A673 (cell line): ENCODE data around the gene GPR61. TPM values are rescaled to one million over a fixed set of nuclear protein-coding genes. Genes with fewer than 3 reads are reported as not detected.

Experiments
- Bru-seq: library from RNA; stranded (reverse); fragments of 400-500 nt; gene quantifications from one replicate; lab custom pipeline; 2021; lab: Mats Ljungman, UMichigan
- BruChase-seq, 2 experiments: library from RNA; stranded (reverse); fragments of 400-500 nt; gene quantifications; one replicate each; lab custom pipeline; 2021; lab: Mats Ljungman, UMichigan
- BruUV-seq: library from RNA; stranded (reverse); fragments of 400-500 nt; replicated peaks from 2 replicates; lab custom pipeline; 2021; lab: Mats Ljungman, UMichigan
- CTCF ChIA-PET: fragments of 300-600 bp; sonication (Branson Sonifier 250); formaldehyde crosslinking; loops from one replicate; lab custom pipeline; 2022; ENCODE audit warnings: antibody characterized with exemption; lab: Charles Lee
- POLR2A ChIA-PET: fragments of 300-600 bp; sonication (Branson Sonifier 250); formaldehyde crosslinking; loops from one replicate; lab custom pipeline; 2022; ENCODE audit warnings: antibody characterized with exemption; ENCODE audit not compliant: low non-redundant PET; lab: Charles Lee
- DNase-seq: peaks from one replicate; pipeline ENCODE4 v3.0.0-alpha.2; 2015; ENCODE audit warnings: low spot score
- H3K27ac ChIP-seq: fragments of 200-600 bp; sonication (generic); 2 replicates; pipeline ENCODE4 v1.5.1; 2016; ENCODE audit warnings: mixed run types, low read depth, mild to moderate bottlenecking, mixed read lengths, antibody characterized with exemption, low read length; ENCODE audit not compliant: poor library complexity, severe bottlenecking
- H3K27me3 ChIP-seq: fragments of 200-600 bp; sonication (generic); replicated peaks from 2 replicates; pipeline ENCODE4 v1.6.1; 2017; ENCODE audit warnings: mixed run types, low read depth, mild to moderate bottlenecking, mixed read lengths, antibody characterized with exemption, low read length; ENCODE audit not compliant: insufficient read depth, poor library complexity
- H3K36me3 ChIP-seq: fragments of 200-600 bp; sonication (generic); 2 replicates; pipeline ENCODE4 v1.6.1; 2016; ENCODE audit warnings: mixed run types, mild to moderate bottlenecking, mixed read lengths, antibody characterized with exemption, low read length; ENCODE audit not compliant: insufficient read depth, poor library complexity, severe bottlenecking
- H3K4me1 ChIP-seq: fragments of 200-600 bp; sonication (generic); 2 replicates; pipeline ENCODE4 v1.6.1; 2017; ENCODE audit warnings: mixed run types, mild to moderate bottlenecking, mixed read lengths, antibody characterized with exemption, low read length; ENCODE audit not compliant: insufficient read depth, poor library complexity, severe bottlenecking
- H3K4me3 ChIP-seq: fragments of 200-600 bp; sonication (generic); 2 replicates; pipeline ENCODE4 v1.5.1; 2016; ENCODE audit warnings: low read depth, mixed run types, mild to moderate bottlenecking, mixed read lengths, low read length; ENCODE audit not compliant: poor library complexity, severe bottlenecking
- H3K9me3 ChIP-seq: fragments of 200-600 bp; sonication (generic); 2 replicates; pipeline ENCODE4 v1.6.1; 2016; ENCODE audit warnings: mixed run types, low read depth, mild to moderate bottlenecking, mixed read lengths, antibody characterized with exemption, low read length; ENCODE audit not compliant: poor library complexity, severe bottlenecking
- CTCF ChIP-seq: fragments of 300-800, 200-600 bp; sonication (generic); conservative IDR thresholded peaks from 2 replicates; pipeline ENCODE4 v1.5.1; 2017; ENCODE audit warnings: low read depth, mild to moderate bottlenecking, antibody characterized with exemption, low read length, moderate library complexity, mixed read lengths
- EZH2 ChIP-seq: fragments of 200-600 bp; sonication (generic); IDR thresholded peaks from 2 replicates; pipeline ENCODE4 v1.6.1; 2017; ENCODE audit warnings: borderline replicate concordance, low read depth, mild to moderate bottlenecking, mixed read lengths, antibody characterized with exemption, low read length; ENCODE audit not compliant: poor library complexity, severe bottlenecking
- intact Hi-C: fragments of 100-400 bp; cut with micrococcal nuclease; formaldehyde crosslinking; loops from one replicate; pipeline ENCODE4 v1.10.0; 2022; ENCODE audit not compliant: unreplicated experiment
- long read RNA-seq: library from polyadenylated mRNA; stranded (forward); transcript quantifications from one replicate; pipeline ENCODE4 v2.0.0, GENCODE V29; 2022
- total RNA-seq: library from RNA; stranded (reverse); gene quantifications from 2 replicates; pipeline ENCODE4 v1.2.3, GENCODE V29; 2021

GPR61 gene
- not detected in 2 replicates for total RNA-seq
- percentile 14 among the genes with signal in this experiment for Bru-seq, nascent RNA
- percentile 19 among the genes with signal in this experiment for BruChase-seq, experiment 1, labeled RNA remaining after a 2-hour chase
- percentile 22 among the genes with signal in this experiment for BruChase-seq, experiment 2, labeled RNA remaining after a 6-hour chase
- long read RNA-seq = 0 reads

GRCh38 chr1:109539676-109540075, at the start of gene GPR61:
GPR61 (plus strand) TSS chr1:109539872; CDS start chr1:109543023, 3,151 bp downstream.
- intact Hi-C loops = no loop called here
- POLR2A ChIA-PET = no interaction called here
- CTCF ChIA-PET = interaction anchor here (0.6 kb wide), 1 partner anchor 239 kb away, joined by 7 read pairs; no protein-coding TSS in a partner anchor
- DNase-seq = no peak
- Histone ChIP-seq H3K9me3 (no peaks in the 10 kb centered on the region), H3K36me3 (no peaks in the 10 kb centered on the region), H3K4me1 (no peaks in the 10 kb centered on the region), H3K4me3 (no peak within 1 kb of the TSS), H3K27me3 (no peaks in the 10 kb centered on the region), H3K27ac (no peak within 1 kb of the TSS)
- BruUV-seq = no TSS peak
- TF ChIP-seq CTCF (no peak), EZH2 (no peak)

DNA sequence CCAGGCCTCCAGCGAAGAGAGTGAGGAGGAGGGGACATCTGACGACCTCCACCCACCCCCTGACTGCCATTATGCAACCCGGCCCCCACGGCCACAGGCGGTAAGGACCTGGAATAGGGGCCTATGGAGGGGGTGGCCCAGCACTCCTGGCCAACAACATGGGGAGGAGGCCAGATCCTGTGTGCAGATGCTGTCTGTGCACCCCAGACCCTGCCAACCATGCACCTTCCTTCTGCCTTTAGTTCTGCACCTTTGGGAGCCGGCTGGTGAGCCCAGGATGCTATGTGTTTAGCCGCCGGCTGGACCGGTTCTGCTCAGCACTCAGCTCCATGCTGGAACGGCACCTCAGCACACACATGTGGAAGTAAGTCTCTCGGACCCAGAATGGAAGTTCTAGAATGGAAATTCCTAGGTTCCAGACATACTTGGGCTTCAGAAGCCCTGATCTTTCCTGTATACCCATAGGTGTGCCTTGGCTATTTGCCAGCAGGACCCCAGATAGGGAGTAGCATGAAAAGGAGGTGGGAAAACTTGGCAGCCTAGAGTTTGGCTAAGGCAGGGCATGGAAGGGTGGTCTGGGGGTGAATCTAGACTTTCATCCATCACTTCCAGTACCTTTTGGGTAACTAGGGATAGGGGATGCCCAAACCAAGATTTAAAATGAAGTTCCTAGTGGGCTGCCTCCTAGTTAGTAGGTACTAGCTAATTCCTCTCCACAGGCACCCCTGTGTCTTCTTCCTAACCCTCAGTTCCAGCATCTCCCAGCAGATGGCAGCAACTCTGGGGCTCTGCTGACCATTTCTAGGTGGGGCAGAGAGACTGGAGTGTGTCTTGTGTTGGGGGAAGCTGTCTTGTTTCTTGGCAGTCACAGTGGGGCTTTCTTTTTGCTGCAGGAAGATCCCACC, 49.4 kb upstream of the GPR61 start:
- Histone ChIP-seq H3K36me3 (peaks cover 32% of the 10 kb centered on the region), H3K4me3 (no peak overlapping the region), H3K27me3 (no peaks in the 10 kb centered on the region), H3K27ac (no peak overlapping the region), H3K4me1 (peaks cover 3% of the 10 kb centered on the region), H3K9me3 (no peaks in the 10 kb centered on the region)
- BruUV-seq = no TSS peak
- TF ChIP-seq CTCF = peak; percentile 84
- no peak for TF ChIP-seq EZH2
- ChIA-PET POLR2A (interaction anchor here (0.5 kb wide), 2 partner anchors 58 to 73 kb away, joined by 3 read pairs; partner anchors contain the start of gene GNAI3), CTCF (interaction anchor here (0.5 to 2.0 kb wide), 11 partner anchors 9 to 516 kb away, joined by 3 to 22 read pairs (median 4); partner anchors contain the start of gene PSMA5)
- DNase-seq = peak; percentile 80
- intact Hi-C loops = loop anchor here (1.0 kb wide), 1 partner anchor 43 kb away; no protein-coding TSS in a partner anchor

- no peaks in the 10 kb centered on the region for H3K27me3 ChIP-seq
- no peak overlapping the region for H3K27ac ChIP-seq
- H3K4me3 ChIP-seq = no peak overlapping the region
- TF ChIP-seq EZH2 = no peak
- TF ChIP-seq CTCF = no peak
- ChIA-PET CTCF (interaction anchor here (0.5 to 2.0 kb wide), 7 partner anchors 9 to 391 kb away, joined by 3 to 22 read pairs (median 4); no protein-coding TSS in a partner anchor), POLR2A (interaction anchor here (0.5 kb wide), 2 partner anchors 58 to 74 kb away, joined by 3 read pairs; partner anchors contain the start of gene GNAI3)
- intact Hi-C loops = loop anchor here (1.0 kb wide), 1 partner anchor 42 kb away; no protein-coding TSS in a partner anchor
- no peaks in the 10 kb centered on the region for H3K4me1 ChIP-seq
- no peaks in the 10 kb centered on the region for H3K9me3 ChIP-seq
- no peak for DNase-seq
- H3K36me3 ChIP-seq = peaks cover 35% of the 10 kb centered on the region
- no TSS peak for BruUV-seq
Measured at GRCh38 chr1:109490934-109491302, 48.8 kb upstream of the GPR61 start.
